ENCODE results near the gene AP3B1.

The AP3B1 gene

DNA sequence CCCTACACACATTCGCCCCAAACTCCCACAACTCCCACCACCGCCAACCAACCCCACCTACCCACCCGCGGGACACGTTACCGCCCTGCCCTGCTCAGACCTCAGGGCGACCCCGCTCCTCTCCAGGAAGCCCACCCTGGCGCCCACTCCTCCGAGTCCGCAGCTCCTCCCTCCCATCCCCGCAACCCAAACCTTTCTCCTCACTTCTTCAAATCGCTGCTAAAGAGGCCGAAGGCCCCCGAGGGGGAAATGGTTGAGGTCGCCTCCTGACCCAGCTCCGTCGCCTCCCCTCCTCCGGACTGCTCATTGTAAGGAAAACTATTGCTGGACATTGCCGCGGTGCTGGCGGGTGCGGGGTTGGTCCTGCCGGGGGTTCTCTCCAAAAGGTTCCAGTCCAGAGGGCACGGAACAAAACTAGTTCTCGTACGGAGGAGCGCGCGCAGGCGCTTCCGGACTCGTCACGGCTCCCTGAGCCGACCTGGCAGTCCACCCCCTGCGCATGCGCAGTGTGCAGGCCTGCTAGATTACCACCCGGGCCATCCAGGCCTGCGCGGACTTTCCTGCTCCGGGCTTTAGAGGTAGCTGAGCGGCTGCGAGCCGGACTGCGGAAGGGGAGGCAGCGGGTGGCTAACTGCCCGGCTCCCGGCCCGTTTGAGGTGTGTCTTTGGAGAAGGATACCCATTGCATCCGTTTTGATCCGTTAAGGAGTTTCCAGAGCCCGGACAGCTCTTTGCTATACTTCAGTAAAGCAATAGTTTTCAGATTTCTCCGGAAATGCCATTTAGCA is at the start of gene AP3B1:
Gene AP3B1, minus strand, starts transcription at position 451 of the 787 bp plus-strand sequence. Its CDS starts 119 bp downstream, at position 332.
- DNase-seq = peak; percentile 95 to 99

GRCh38 chr5:78341440-78341839 is 46.9 kb upstream of the AP3B1 start:
- DNase-seq = no peak

DNA sequence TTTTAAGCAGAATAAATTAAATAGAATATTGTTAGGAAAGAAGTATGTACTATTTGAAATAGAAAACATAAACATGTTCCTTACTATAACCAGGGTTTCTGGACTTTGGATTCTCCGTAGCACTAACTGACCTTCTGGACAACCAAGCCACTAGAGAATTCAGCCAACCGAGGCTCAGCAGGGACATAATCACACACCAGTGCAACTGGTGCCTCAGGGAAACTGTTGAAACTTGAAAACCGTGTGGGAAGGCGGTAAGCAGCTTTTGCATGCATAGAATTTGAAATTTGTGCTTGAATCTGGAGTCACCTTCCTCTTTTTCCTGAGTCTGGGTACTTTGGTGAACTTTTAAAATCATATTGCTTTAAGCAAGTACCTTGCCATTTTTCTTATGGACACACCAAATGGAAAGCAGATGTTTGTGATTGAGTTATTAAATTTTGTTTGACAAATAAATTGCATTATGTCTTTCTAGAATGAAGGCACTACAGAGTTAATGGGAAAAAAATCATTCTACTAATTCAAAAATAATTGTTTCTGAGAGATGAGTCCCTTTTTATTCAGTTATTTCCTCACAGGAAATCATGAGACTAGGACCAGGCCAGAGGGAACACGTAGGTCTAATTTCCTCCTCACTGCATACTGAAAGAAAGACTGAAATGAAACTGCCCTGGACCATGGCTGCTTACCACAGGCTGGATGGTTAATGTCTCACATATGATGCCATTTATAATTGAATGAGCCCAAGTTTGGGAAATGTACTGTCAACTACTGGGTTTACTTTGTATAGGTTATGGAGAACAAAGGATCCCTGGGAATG is 45.3 kb upstream of the AP3B1 start:
- no peak for DNase-seq

- DNase-seq = no peak
Measured at GRCh38 chr5:78336698-78337097, 42.2 kb upstream of the AP3B1 start.

- no peak for DNase-seq
Measured at GRCh38 chr5:78335976-78336375, 41.5 kb upstream of the AP3B1 start.

DNA sequence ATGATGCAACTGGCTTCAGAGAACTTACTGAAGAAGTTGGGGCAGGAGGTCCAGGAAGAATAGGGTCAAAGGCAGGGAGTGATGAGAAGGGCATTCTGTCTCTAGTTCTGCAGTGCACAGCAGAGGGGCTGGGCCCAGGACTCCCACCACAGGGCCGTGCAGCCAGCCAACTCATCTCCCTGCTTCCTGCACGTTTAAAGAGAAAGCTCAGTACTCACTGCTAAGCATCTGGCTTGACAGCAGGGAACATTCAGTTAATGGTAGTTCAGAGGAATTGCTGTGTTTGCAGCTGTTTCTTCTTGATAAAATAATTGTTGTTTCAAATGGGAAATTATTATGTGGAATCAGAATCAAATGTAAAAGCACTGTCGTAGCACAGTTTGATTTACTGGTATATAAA is 40.3 kb upstream of the AP3B1 start:
- no peak for DNase-seq

DNA sequence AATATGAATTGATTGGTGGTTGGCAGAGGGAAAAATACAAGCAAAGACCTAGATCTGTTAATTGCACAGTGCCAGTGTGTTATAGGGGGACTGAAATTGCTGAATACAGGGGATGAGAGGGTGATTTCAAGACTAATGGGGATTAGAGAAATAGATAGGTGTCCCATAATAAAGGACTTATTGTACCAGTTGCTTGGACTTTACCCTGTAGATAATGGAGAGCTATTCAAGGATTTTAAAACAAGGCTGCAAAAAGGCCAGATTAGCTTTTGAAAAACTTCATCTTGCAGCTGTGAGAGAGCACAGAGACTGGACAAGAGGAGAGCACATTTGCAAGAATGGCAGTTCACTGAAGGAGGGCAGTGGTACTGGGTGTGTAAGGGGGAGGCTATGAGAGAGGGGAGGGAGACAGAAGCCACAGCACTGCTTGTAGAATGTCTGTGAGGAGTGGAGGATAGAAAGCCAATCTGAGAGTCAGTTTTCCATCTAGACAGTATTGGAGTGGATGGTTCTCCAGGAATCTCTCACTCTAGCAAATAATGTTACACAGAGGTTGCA is 37.1 kb upstream of the AP3B1 start:
- no peak for DNase-seq

- no peak for DNase-seq
Measured at GRCh38 chr5:78328585-78329173, 34.2 kb upstream of the AP3B1 start.

DNA sequence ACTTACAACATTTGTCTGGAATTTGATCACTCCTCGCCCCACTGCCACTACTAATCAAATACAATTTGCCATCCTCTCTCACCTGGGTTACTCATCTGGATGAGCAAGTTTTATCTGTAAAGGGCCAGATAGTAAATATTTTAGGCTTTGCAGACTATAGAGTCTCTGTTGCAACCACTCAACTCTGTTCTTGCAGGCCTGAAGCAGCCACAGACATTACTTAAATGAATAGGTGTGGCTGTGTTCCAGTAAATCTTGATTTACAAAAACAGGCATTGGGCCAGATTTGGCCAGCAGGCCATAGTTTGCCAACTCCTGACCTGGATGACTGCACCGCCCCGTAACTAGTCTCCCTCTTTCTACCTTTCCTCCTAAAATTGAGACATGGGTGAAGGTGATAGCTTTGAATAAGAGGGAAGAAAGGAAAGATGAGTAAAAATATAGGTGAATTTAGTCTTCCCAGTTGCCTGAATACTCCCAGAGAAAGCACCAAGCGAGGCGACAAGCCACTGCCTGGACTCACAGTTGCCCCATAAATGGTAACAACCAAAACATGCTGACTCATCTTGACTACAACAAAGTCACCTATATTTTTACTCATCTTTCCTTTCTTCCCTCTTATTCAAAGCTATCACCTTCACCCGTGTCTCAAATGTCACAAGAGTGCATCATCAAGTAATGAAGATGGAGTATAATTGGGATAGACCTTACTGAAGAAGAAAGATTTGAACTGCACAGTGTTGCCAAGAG is 33.4 kb upstream of the AP3B1 start:
- no peak for DNase-seq

GRCh38 chr5:78326930-78327329 is 32.4 kb upstream of the AP3B1 start:
- no peak for DNase-seq

GRCh38 chr5:78323241-78323640 is 28.7 kb upstream of the AP3B1 start:
- DNase-seq = no peak

DNA sequence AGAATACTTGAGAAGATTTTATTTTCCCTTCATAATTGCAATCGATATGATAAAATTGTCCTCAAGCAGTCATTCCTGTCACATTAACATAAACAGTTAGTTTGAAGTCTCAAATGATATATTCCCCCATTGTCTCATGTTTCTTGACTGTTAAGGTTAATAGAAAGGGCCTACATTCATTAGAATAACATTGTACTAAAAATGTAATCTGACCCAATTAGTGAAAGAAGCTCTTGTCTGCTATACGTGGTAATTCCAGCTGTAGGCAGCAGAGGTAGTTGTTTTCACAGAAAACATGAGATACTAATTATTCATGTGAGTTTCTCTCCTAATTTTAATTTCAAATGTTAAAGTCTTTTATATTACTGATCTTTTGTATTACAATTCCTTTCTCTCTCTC is 25.9 kb upstream of the AP3B1 start:
- peak in 1 of 2 donors; percentile 9 for DNase-seq

GRCh38 chr5:78318337-78318736 is 23.8 kb upstream of the AP3B1 start:
- DNase-seq = no peak

DNA sequence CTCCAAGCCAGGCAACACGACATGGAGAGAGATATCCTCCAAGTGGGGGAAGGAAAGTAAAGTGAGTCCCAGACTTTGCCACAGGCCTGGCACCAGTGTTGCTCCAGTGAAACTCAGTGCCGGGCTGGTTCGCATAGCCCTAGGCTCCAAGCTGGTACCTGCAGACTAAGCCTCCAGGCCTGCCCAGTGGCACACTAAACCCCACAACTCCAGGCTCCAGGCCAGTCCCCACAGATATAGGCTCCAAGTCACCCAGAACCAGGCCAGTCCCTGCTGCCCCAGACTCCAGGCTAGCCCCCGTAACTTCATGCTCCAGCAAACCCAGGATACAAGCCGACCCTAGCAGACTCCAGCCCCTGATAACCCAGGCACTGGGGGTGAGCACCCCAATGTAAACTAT is 23.0 kb upstream of the AP3B1 start:
- DNase-seq = no peak

GRCh38 chr5:78308703-78309102 is 14.2 kb upstream of the AP3B1 start:
- DNase-seq = no peak

GRCh38 chr5:78300464-78301045 is 6.1 kb upstream of the AP3B1 start:
- no peak for DNase-seq

DNA sequence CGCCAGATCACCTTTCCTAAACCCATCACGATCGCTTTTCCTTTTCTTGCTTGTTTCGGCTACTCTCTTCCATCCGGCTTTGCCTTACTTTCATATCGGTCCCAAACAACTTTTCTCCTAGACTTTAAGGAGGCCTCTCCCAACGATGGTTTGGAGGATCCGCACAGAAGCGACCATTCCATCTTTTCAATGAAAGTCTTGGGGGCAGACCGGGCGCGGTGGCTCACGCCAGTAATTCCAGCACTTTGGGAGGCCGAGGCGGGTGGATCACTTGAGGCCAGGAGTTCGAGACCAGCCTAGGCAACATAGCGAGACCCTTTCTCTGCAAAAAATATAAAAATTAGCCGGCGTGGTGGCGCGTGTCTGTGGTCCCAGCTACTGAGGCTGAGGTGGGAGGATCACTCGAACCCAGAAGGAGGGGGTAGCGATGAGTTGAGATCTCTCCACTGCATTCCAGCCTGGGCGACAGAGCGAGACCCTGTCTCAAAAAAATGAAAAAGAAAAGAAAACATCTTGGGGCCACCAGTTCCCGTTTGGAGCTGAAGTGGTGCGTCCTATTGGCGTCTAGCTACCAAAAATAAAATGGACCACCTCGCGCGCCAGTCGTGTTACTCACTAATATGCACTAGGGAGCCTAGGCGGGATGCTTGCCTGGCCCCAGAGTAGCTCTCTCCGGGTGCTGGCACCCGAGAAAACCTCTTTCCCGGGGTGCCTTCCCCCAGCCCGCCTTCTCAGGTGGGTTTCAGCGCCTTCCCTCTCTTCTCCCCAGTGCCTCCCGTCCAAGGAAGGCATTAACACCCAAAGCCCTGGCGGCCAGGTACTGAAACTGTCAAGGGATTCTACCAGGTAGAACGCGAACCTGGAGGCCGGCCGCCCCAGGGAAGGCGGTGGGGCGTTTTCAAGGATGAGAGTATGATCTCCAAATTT is 800 bp upstream of the AP3B1 start:
- peak; percentile 46 to 56 for DNase-seq

GRCh38 chr5:78293851-78294247 is 649 bp downstream of the AP3B1 start:
- DNase-seq = no peak

GRCh38 chr5:78291687-78292086 is 2.8 kb downstream of the AP3B1 start:
- no peak for DNase-seq

DNA sequence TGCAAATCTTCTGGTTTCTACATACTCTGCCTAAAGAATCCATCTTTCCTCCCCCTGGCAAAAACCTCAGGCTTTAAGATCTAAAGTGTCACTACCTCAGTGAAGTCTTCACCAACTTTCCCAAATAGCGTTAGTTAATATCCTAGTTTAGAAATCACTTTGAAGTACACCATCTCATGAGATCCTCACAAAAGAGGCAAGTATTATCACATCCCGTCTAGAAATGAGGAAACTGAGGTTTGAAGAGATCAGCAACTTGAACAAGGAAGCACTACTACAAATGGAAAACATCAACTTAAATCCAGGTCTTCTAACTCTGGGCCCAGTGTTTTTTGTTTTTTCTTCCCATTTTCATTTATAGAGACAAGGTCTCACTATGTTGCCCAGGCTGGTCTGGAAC is 4.6 kb downstream of the AP3B1 start:
- DNase-seq = no peak

DNA sequence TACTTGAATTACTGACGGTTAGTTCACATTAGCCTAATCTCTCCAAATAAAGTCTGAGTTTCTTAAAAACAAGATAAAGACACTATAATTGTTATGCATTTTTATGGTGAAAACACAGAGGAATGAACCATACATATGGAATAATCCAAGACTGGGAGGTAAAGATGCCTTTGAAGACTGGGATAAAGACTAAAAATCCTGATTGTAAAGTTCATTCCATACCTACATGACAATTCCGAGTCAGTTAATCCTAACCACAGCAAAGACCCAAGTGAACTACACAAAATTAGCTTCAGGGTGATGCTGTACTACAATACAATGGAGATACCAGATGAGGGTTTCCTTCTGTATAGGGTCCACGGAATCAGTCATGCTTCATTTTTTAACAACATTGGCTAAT is 6.3 kb downstream of the AP3B1 start:
- DNase-seq = no peak
